GM18517 (cell line): ENCODE measurements around the gene KRTAP1-3.
"Not testable (repeated sequence)": the region's sequence is repeated elsewhere in the genome, so short reads cannot be mapped to it uniquely, and the experiment has no call there.

Experiments used
- ATAC-seq: cut with Tn5 transposase; IDR thresholded peaks from one replicate; pipeline ENCODE4 v1.9.1; 2021; ENCODE audit warnings: mild to moderate bottlenecking, moderate library complexity; ENCODE audit not compliant: unreplicated experiment

Gene KRTAP1-3

GRCh38 chr17:41054556-41054955 lies 19.9 kb upstream of the KRTAP1-3 start:
- not testable (repeated sequence) for ATAC-seq

DNA sequence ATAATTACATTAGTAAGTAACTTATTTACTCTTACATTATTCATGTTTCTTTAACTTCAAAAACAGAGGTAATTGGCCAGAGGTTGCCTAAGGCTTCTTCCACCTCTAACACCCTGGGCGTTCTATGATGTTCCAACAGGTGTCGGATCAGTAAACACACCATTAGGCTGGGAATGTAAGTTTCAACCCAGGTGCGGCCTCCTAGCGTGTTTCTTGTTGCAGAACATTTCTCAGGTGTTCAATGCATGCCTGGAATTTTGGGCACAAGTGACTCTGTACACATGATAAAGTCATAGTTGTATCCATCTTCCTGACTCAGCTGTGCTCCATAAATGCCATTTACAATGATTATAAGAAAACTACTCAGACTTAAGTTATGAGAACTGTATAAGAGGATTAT lies 19.4 kb upstream of the KRTAP1-3 start:
- ATAC-seq = no peak

DNA sequence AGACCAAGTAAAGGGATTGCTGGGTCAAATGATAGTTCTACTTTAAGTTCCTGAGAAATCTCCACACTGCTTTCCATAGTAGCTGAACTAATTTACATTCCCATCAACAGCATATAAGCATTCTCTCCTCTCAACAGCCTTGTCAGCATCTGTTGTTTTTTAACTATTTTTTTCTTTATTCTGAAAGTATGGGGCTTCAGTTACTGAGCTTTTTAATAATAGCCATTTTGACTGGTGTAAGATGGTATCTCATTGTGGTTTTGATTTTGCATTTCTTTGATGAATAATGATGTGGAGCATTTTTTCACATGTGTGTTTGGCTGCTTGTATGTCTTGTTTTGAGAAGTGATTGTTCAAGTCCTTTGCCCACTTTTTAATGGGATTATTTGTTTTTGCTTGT lies 17.9 kb upstream of the KRTAP1-3 start:
- no peak for ATAC-seq

DNA sequence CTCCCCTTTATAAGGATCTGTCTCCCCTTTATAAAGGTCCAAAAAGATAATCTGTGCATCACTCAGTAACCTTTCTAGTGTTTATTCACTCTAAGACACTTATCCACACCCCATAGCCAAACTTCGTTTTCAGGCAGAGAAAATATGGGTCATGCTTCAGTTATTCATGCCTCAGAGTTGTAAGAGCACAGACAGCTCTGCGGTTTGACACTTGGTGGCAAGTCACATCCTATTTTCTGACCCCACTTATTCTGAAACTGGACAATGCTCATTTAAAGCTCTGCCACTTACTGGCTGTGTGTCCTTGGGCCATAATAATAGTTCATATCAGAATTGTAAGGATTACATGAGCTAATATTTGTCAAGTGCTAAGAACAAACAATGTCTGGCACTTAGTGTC lies 14.4 kb upstream of the KRTAP1-3 start:
- no peak for ATAC-seq

- ATAC-seq = no peak
These were observed 13.8 kb upstream of the KRTAP1-3 start for GRCh38 chr17:41048441-41048840.

- ATAC-seq = not testable (repeated sequence)
These were observed 12.2 kb upstream of the KRTAP1-3 start, which contains the start of gene KRTAP2-1 for GRCh38 chr17:41046735-41047465. TSS of gene KRTAP2-1 (minus strand) at chr17:41047316. CDS start at chr17:41047267, 49 bp downstream.

DNA sequence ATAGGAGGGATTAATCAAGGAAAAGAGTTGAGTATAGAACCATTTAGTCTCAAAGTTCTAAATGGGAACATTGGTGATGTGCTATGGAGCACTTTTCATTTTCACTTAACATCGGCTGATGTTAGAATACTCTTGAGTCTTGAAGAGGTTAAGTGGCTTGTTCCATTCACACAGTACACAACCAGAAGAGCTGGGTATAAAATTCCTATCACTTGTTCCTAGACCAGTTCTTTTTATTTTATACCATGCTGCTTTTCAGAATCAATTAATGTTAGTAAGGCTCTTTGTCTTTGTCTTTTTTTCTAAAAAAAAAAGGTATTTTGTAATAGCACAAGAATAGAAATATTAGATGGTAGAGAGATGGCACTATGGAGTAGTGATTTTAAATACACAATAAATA lies 8.3 kb upstream of the KRTAP1-3 start:
- no peak for ATAC-seq

DNA sequence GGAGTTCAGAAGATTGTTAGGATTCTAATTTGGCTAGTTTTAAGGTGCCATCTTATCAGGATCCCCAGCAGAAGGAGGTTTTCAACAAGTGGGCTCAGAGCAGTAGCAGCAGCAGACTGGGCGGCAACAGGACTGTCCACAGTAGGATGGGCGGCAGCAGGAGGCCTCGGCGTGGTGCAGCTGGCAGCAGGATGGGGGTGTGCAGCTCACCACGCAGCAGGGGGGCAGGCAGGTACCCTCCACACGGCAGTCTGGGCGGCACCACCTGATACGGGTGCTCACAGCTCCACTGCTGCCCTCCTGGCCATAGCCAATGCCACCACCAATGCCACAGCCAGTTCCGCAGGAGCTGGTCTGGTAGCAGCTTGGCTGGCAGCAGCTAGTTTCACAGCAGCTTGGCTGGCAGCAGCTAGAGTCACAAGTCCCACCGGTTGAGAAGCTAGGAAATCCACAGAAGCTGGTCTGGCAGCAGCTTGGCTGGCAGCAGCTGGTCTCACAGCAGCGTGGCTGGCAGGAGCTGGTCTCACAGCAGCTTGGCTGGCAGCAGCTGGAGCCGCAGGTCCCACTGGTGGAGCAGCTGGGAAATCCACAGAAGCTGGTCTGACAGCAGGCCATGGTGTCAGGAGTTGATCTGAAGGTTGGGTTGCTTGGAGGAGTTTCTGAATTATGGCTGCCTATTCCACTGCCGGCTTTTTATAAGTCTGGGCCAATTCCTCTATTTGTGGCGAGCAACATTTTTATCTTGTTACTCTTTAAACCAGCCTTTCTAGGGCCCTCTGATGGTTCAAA lies 6.3 kb upstream of the KRTAP1-3 start, which contains the start of gene KRTAP1-1:
Gene KRTAP1-1 (minus strand): TSS at position 668 of the 789 bp plus-strand sequence. CDS start 53 bp downstream, at position 615.
- not testable (repeated sequence) for ATAC-seq

- no peak for ATAC-seq
These were observed 3.2 kb upstream of the KRTAP1-3 start for GRCh38 chr17:41037853-41038350.

GRCh38 chr17:41029633-41030245 lies 4.9 kb downstream of the KRTAP1-3 start, which contains the start of gene KRTAP1-4:
TSS of gene KRTAP1-4 (minus strand) at chr17:41030195. CDS start at chr17:41030078, 117 bp downstream.
- no peak for ATAC-seq

DNA sequence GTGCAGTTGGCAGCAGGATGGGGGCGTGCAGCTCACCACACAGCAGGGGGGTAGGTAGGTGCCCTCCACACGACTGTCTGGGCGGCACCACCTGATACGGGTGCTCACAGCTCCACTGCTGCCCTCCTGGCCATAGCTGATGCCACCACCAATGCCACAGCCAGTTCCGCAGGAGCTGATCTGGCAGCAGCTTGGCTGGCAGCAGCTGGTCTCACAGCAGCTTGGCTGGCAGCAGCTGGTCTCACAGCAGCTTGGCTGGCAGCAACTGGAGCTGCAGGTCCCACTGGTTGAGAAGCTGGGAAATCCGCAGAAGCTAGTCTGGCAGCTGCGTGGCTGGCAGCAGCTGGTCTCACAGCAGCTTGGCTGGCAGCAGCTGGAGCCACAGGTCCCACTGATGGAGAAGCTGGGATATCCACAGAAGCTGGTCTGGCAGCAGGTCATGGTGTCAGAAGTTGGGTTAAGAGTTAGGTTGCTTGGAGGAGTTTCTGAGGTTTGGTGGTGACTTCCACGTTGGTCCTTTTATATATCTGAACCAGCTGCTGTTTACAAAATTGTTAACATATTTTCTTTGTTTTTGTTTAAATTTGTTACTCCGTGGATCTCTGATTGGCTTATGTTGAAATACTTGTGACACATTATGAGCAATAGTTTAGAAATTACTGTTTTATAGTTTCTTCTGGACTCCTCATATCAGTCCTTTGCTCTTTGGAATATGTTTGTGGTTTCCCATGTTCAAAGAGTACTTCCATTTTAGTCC lies 7.8 kb downstream of the KRTAP1-3 start, which contains the start of gene KRTAP1-5:
Gene KRTAP1-5 (minus strand): TSS at position 494 of the 757 bp plus-strand sequence. CDS start 53 bp downstream, at position 441.
- ATAC-seq = no peak

GRCh38 chr17:41024697-41025096 lies 10.0 kb downstream of the KRTAP1-3 start:
- no peak for ATAC-seq

GRCh38 chr17:41020336-41020735 lies 14.3 kb downstream of the KRTAP1-3 start:
- ATAC-seq = no peak

GRCh38 chr17:41019415-41019814 lies 15.3 kb downstream of the KRTAP1-3 start:
- ATAC-seq = no peak

- ATAC-seq = no peak
These were observed 16.1 kb downstream of the KRTAP1-3 start for GRCh38 chr17:41018541-41018940.

- no peak for ATAC-seq
These were observed 18.0 kb downstream of the KRTAP1-3 start for GRCh38 chr17:41016578-41017215.

GRCh38 chr17:41015454-41015853 lies 19.2 kb downstream of the KRTAP1-3 start:
- no peak for ATAC-seq

- no peak for ATAC-seq
These were observed 21.1 kb downstream of the KRTAP1-3 start for GRCh38 chr17:41013606-41014005.

DNA sequence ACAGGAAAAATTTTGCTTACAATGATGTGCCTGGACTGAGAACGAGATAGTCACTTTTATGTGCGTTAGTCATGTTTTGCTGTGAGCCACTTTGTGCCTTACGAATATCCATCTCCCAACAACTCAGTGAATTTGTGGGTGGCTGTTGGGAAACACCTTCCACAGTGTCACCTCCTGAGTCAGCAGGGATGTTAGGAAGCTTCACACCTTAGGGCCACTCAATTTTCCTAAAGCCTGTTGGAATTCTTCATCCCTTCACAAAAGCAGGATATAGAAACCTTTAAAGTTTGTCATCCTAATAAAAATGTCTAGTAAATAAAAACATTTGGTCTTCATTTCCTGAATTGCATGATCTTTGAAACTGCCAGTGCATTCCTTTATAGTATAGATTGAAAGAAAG lies 21.5 kb downstream of the KRTAP1-3 start:
- no peak for ATAC-seq
